H1 (cell line): ENCODE data around the gene COL11A2. TPM values are rescaled to one million over a fixed set of nuclear protein-coding genes. Genes with fewer than 3 reads are reported as not detected.
A peak's percentile ranks its signal among the peaks of the same experiment; 100 is the strongest.

ENCODE experiments used
- CTCF ChIA-PET: fragments of 300-600 bp; sonication (Branson Sonifier 250); formaldehyde crosslinking; loops from one replicate; lab custom pipeline; 2021; ENCODE audit not compliant: partially characterized antibody; lab: Charles Lee
- POLR2A ChIA-PET: fragments of 300-600 bp; sonication (Branson Sonifier 250); formaldehyde crosslinking; loops from one replicate; lab custom pipeline; 2021; ENCODE audit warnings: inconsistent platforms; ENCODE audit not compliant: partially characterized antibody; lab: Charles Lee
- DNase-seq, 2 experiments: peaks; one replicate each; pipeline versions ENCODE4 v3.0.0 to v3.0.0-alpha.2; 2010 to 2022; ENCODE audit warnings: low spot score in 2 of 2, low read depth in 1 of 2, mixed read lengths in 1 of 2
- FAIRE-seq: peaks from 2 replicates; lab custom pipeline; 2011; peaks lifted over from hg19 to GRCh38; lab: Jason Lieb, UNC
- H2AFZ ChIP-seq: 2 replicates; pipeline ENCODE4 v1.8.1; 2012; ENCODE audit warnings: low read length, inconsistent platforms
- H2AK5ac ChIP-seq: 2 replicates; pipeline ENCODE4 v1.6.1; 2013; ENCODE audit warnings: low read depth, low read length
- H2BK120ac ChIP-seq: replicated peaks from 2 replicates; pipeline ENCODE3; 2013; ENCODE audit warnings: low read depth, low read length, inconsistent platforms
- H2BK12ac ChIP-seq: 2 replicates; pipeline ENCODE4 v1.6.1; 2013; ENCODE audit warnings: low read depth, low read length
- H2BK15ac ChIP-seq: 2 replicates; pipeline ENCODE4 v1.6.1; 2013; ENCODE audit warnings: low read length
- H2BK20ac ChIP-seq: 2 replicates; pipeline ENCODE4 v1.6.1; 2013; ENCODE audit warnings: low read length
- H2BK5ac ChIP-seq: 2 replicates; pipeline ENCODE4 v1.6.1; 2013; ENCODE audit warnings: low read depth, low read length
- H3K14ac ChIP-seq: 2 replicates; pipeline ENCODE4 v1.6.1; 2013; ENCODE audit warnings: inconsistent platforms; ENCODE audit not compliant: insufficient read length
- H3K18ac ChIP-seq: 2 replicates; pipeline ENCODE4 v1.6.1; 2013; ENCODE audit warnings: low read length; ENCODE audit errors: extremely low read depth
- H3K23ac ChIP-seq: 2 replicates; pipeline ENCODE4 v1.6.1; 2013; ENCODE audit warnings: inconsistent platforms; ENCODE audit not compliant: insufficient read length
- H3K23me2 ChIP-seq: 2 replicates; pipeline ENCODE4 v1.6.1; 2013; ENCODE audit warnings: low read depth, low read length
- H3K27ac ChIP-seq: 2 replicates; pipeline ENCODE4 v1.6.1; 2011; ENCODE audit warnings: low read depth, low read length, inconsistent platforms
- H3K27me3 ChIP-seq, 4 experiments: replicated peaks in 1 of 4; 1 replicate in 1 of 4; 2 replicates in 3 of 4; pipeline versions ENCODE4 v1.6.1 to v1.8.1; 2011 to 2013; ENCODE audit warnings: low read length in 3 of 4, mild to moderate bottlenecking in 3 of 4, inconsistent platforms in 2 of 4, mixed read lengths in 2 of 4, moderate library complexity in 1 of 4; ENCODE audit not compliant: control insufficient read depth in 3 of 4, insufficient read depth in 3 of 4; ENCODE audit errors: extremely low read depth in 1 of 4
- H3K36me3 ChIP-seq, 4 experiments: 2 replicates each; pipeline versions ENCODE4 v1.6.1 to v1.8.1; 2011 to 2013; ENCODE audit warnings: mild to moderate bottlenecking in 4 of 4, low read length in 3 of 4, moderate library complexity in 2 of 4, control low read depth in 1 of 4, inconsistent platforms in 1 of 4; ENCODE audit not compliant: insufficient read depth in 4 of 4, control insufficient read depth in 2 of 4
- H3K4ac ChIP-seq: replicated peaks from 2 replicates; pipeline ENCODE3; 2013; ENCODE audit warnings: low read length, low read depth, mixed read lengths, inconsistent platforms; ENCODE audit not compliant: insufficient read length
- H3K4me1 ChIP-seq, 4 experiments: replicated peaks in 1 of 4; 1 replicate in 1 of 4; 2 replicates in 3 of 4; pipeline versions ENCODE4 v1.6.1 to v1.8.1; 2011 to 2013; ENCODE audit warnings: low read length in 3 of 4, inconsistent platforms in 2 of 4, mixed read lengths in 1 of 4; ENCODE audit not compliant: insufficient read depth in 4 of 4, control insufficient read depth in 3 of 4
- H3K4me2 ChIP-seq, 2 experiments: 2 replicates each; pipeline versions ENCODE4 v1.6.1 to v1.8.1; 2011 to 2013; ENCODE audit warnings: low read depth in 2 of 2, low read length in 2 of 2, control low read depth in 1 of 2, inconsistent platforms in 1 of 2, mild to moderate bottlenecking in 1 of 2; ENCODE audit not compliant: insufficient read depth in 1 of 2
- H3K4me3 ChIP-seq, 4 experiments: fragments of 200-600, 300-600 bp in 1 of 4; sonication (generic), shearing (Covaris generic), sonication (Bioruptor Twin) in 1 of 4; 2 replicates each; pipeline versions ENCODE4 v1.5.1 to v1.8.1; 2011 to 2016; ENCODE audit warnings: low read length in 4 of 4, low read depth in 3 of 4, control low read depth in 2 of 4, inconsistent platforms in 2 of 4, mild to moderate bottlenecking in 2 of 4, mixed read lengths in 1 of 4, moderate library complexity in 1 of 4; ENCODE audit not compliant: insufficient read depth in 2 of 4; ENCODE audit errors: extremely low read depth in 1 of 4
- H3K56ac ChIP-seq: replicated peaks from 2 replicates; pipeline ENCODE3; 2013; ENCODE audit warnings: low read depth, mild to moderate bottlenecking, mixed read lengths, low read length, inconsistent platforms; ENCODE audit not compliant: insufficient read length
- H3K79me1 ChIP-seq: 2 replicates; pipeline ENCODE4 v1.6.1; 2013; ENCODE audit warnings: low read depth, low read length, control low read depth
- H3K79me2 ChIP-seq, 2 experiments: 2 replicates each; pipeline versions ENCODE4 v1.6.1 to v1.8.1; 2012 to 2013; ENCODE audit warnings: low read length in 2 of 2, mild to moderate bottlenecking in 2 of 2, inconsistent platforms in 1 of 2; ENCODE audit not compliant: insufficient read depth in 2 of 2, control insufficient read depth in 1 of 2
- H3K9ac ChIP-seq, 4 experiments: replicated peaks in 1 of 4; 1 replicate in 1 of 4; 2 replicates in 3 of 4; pipeline versions ENCODE4 v1.6.1 to v1.8.1; 2011 to 2013; ENCODE audit warnings: low read depth in 3 of 4, low read length in 3 of 4, control low read depth in 2 of 4, mild to moderate bottlenecking in 2 of 4, moderate library complexity in 2 of 4, inconsistent platforms in 1 of 4; ENCODE audit errors: extremely low read depth in 1 of 4
- H3K9me3 ChIP-seq, 2 experiments: 2 replicates each; pipeline versions ENCODE4 v1.6.1 to v1.8.1; 2012 to 2013; ENCODE audit warnings: mild to moderate bottlenecking in 2 of 2, moderate library complexity in 2 of 2, control low read depth in 1 of 2, inconsistent platforms in 1 of 2, low read depth in 1 of 2, low read length in 1 of 2, mixed read lengths in 1 of 2; ENCODE audit not compliant: insufficient read depth in 2 of 2
- H4K20me1 ChIP-seq, 2 experiments: replicated peaks in 1 of 2; 2 replicates each; pipeline versions ENCODE3 to v1.8.1; 2011 to 2013; ENCODE audit warnings: inconsistent platforms in 2 of 2, low read length in 2 of 2, mild to moderate bottlenecking in 1 of 2; ENCODE audit not compliant: insufficient read depth in 2 of 2, control insufficient read depth in 1 of 2
- H4K5ac ChIP-seq: 2 replicates; pipeline ENCODE4 v1.6.1; 2013; ENCODE audit warnings: low read length, low read depth, mixed read lengths, inconsistent platforms; ENCODE audit not compliant: insufficient read length
- H4K8ac ChIP-seq: 2 replicates; pipeline ENCODE4 v1.8.0; 2013; ENCODE audit warnings: mild to moderate bottlenecking, moderate library complexity, low read length, inconsistent platforms; ENCODE audit not compliant: insufficient read depth; ENCODE audit errors: extremely low read depth
- H4K91ac ChIP-seq: replicated peaks from 2 replicates; pipeline ENCODE3; 2013; ENCODE audit warnings: low read length, mixed read lengths, inconsistent platforms; ENCODE audit not compliant: insufficient read length
- ASH2L ChIP-seq: fragments of 200-600, 300-600 bp; sonication (generic); IDR thresholded peaks from one replicate; pipeline ENCODE4 v1.7.1; 2017; ENCODE audit warnings: low read length
- BACH1 ChIP-seq: IDR thresholded peaks from 2 replicates; pipeline ENCODE4 v1.6.1; 2012; ENCODE audit warnings: low read length, improper control_type of control experiment
- BRCA1 ChIP-seq: IDR thresholded peaks from 2 replicates; pipeline ENCODE4 v1.6.1; 2012; ENCODE audit warnings: low read depth, low read length, improper control_type of control experiment
- CEBPB ChIP-seq: IDR thresholded peaks from 2 replicates; pipeline ENCODE4 v1.6.1; 2012; ENCODE audit warnings: low read depth, low read length
- HDAC2 ChIP-seq, 2 experiments: fragments of 300-600 bp in 1 of 2; sonication (generic) in 1 of 2; IDR thresholded peaks; 2 replicates each; pipeline ENCODE4 v1.6.1; 2011 to 2012; ENCODE audit warnings: low read depth in 2 of 2, low read length in 2 of 2, mild to moderate bottlenecking in 2 of 2, moderate library complexity in 2 of 2, borderline replicate concordance in 1 of 2, inconsistent platforms in 1 of 2
- KDM4A ChIP-seq: IDR thresholded peaks from one replicate; pipeline ENCODE4 v1.7.1; 2012; ENCODE audit warnings: low read depth, mild to moderate bottlenecking, moderate library complexity, low read length, inconsistent platforms; ENCODE audit not compliant: severe bottlenecking
- MAFK ChIP-seq: IDR thresholded peaks from 2 replicates; pipeline ENCODE4 v1.6.1; 2012; ENCODE audit warnings: low read depth, mild to moderate bottlenecking, improper control_type of control experiment, low read length
- NANOG ChIP-seq: IDR thresholded peaks from 2 replicates; pipeline ENCODE4 v1.6.1; 2011; ENCODE audit warnings: low read length, low read depth, mild to moderate bottlenecking, inconsistent platforms; ENCODE audit not compliant: insufficient read depth, poor library complexity, severe bottlenecking
- TBP ChIP-seq: IDR thresholded peaks from 2 replicates; pipeline ENCODE4 v1.6.1; 2011; ENCODE audit warnings: low read depth, low read length, improper control_type of control experiment
- TCF12 ChIP-seq: IDR thresholded peaks from 2 replicates; pipeline ENCODE4 v1.6.1; 2011; ENCODE audit warnings: low read depth, mild to moderate bottlenecking, low read length
- WGBS, 2 experiments: shearing (Covaris generic) in 1 of 2; methylation state at CpG; one replicate each; pipeline versions ENCODE4 v1.1.6 to v1.1.7; 2013 to 2015; ENCODE audit warnings: low lambda C conversion rate in 2 of 2, mixed read lengths in 2 of 2, inconsistent platforms in 1 of 2, low coverage in 1 of 2, missing lambda C conversion rate in 1 of 2; ENCODE audit not compliant: insufficient replicate concordance in 2 of 2, insufficient coverage in 1 of 2, insufficient read length in 1 of 2; ENCODE audit errors: extremely low coverage in 1 of 2, missing lambda C conversion rate in 1 of 2; 5-methylcytosine and 5-hydroxymethylcytosine counted together
- polyA plus RNA-seq, 7 experiments: library from polyadenylated mRNA; depleted of rRNA in 3 of 7; stranded (reverse) in 5 of 7; unstranded in 2 of 7; fragments of >200 nt in 5 of 7; fragments of 200-250 nt in 2 of 7; gene quantifications; 1 replicate in 5 of 7; 2 replicates in 1 of 7; 4 replicates in 1 of 7; pipeline versions ENCODE4 v1.2.1 to v1.2.3, GENCODE V29; 2011 to 2013; ENCODE audit warnings: missing spikeins in 2 of 7, mixed read lengths in 2 of 7
- total RNA-seq: library from RNA; stranded (reverse); fragmentation: NEBNext Ultra II Directional; extraction: Animal tissue kit (Norgen Biotek cat#: 25700); gene quantifications from 2 replicates; pipeline ENCODE4 v1.2.1, GENCODE V29; 2021

Gene COL11A2
- total and polyA plus RNA-seq, 2 of the 8 experiments (the other 6 are each of a cell fraction or from before 2014, with no cell fraction given) = 2.8 to 3.8 TPM

- H3K56ac ChIP-seq = no peak within 1 kb of the TSS
- H2BK120ac ChIP-seq = no peak within 1 kb of the TSS
- no peak within 1 kb of the TSS for H2BK20ac ChIP-seq
- H3K36me3 ChIP-seq = peaks cover 3 to 13% (median 7%) of the 10 kb centered on the region in 4 experiments; a peak in 4 of 8 replicates
- no peak within 1 kb of the TSS for H4K5ac ChIP-seq
- H3K4me2 ChIP-seq = peak within 1 kb of the TSS; percentile 76 to 100
- H2AFZ ChIP-seq = peak within 1 kb of the TSS; percentile 1; the same call in 1 of the 2 replicates
- H2BK5ac ChIP-seq = no peak within 1 kb of the TSS
- H2BK12ac ChIP-seq = peak within 1 kb of the TSS; percentile 75; the same call in 1 of the 2 replicates
- CTCF ChIA-PET = interaction anchor here (0.6 to 6.3 kb wide), 10 partner anchors 10 to 444 kb away, joined by 3 to 60 read pairs (median 4); no protein-coding TSS in a partner anchor
- H3K9me3 ChIP-seq = no peaks in the 10 kb centered on the region
- peaks cover 4% of the 10 kb centered on the region for H3K79me1 ChIP-seq
- H4K91ac ChIP-seq = no peak within 1 kb of the TSS
- H4K20me1 ChIP-seq = peaks cover 7 to 18% of the 10 kb centered on the region in 2 experiments
- H3K23me2 ChIP-seq = peaks cover 28% of the 10 kb centered on the region; the same call in 1 of the 2 replicates
- no peak within 1 kb of the TSS for H3K14ac ChIP-seq
- H3K4ac ChIP-seq = no peak within 1 kb of the TSS
- peaks cover 9 to 53% (median 43%) of the 10 kb centered on the region in 4 experiments; a peak in 6 of 7 replicates for H3K27me3 ChIP-seq
- no peak within 1 kb of the TSS for H2BK15ac ChIP-seq
- no peak within 1 kb of the TSS; the same call in 1 of the 2 replicates for H3K27ac ChIP-seq
- FAIRE-seq (no peak), DNase-seq (peak in 1 of 2 experiments; percentile 90)
- H3K79me2 ChIP-seq = no peaks in the 10 kb centered on the region
- 2% methylated on average over 27 of the region's 86 CpGs; no CpG with 5 or more reads in 1 of the 2 experiments for WGBS, 2 experiments
- peak within 1 kb of the TSS; percentile 75 to 92 (median 88) for H3K4me3 ChIP-seq
- peaks cover 0 to 29% (median 12%) of the 10 kb centered on the region in 4 experiments; a peak in 6 of 7 replicates for H3K4me1 ChIP-seq
- POLR2A ChIA-PET = interaction anchor here (0.9 to 2.1 kb wide), 13 partner anchors 8 to 236 kb away, joined by 3 to 15 read pairs (median 4); partner anchors contain the start of genes B3GALT4, RPS18 and VPS52
- no peak within 1 kb of the TSS for H2AK5ac ChIP-seq
- peak within 1 kb of the TSS in 2 of 4 experiments; percentile 29 to 41; a peak in 3 of 7 replicates for H3K9ac ChIP-seq
- peak within 1 kb of the TSS; percentile 77 for H4K8ac ChIP-seq
- peak within 1 kb of the TSS; percentile 78 for H3K18ac ChIP-seq
- no peak within 1 kb of the TSS for H3K23ac ChIP-seq
- TF ChIP-seq MAFK (no peak), ASH2L (peak; percentile 45), BACH1 (peak; percentile 60; the same call in 1 of the 2 replicates), CEBPB (no peak), TCF12 (no peak), HDAC2 (IDR thresholded peaks at IDR 0.05; ENCODE audit: borderline replicate concordance in 1 of 2, low read depth in 2 of 2, low read length in 2 of 2) (peak in 1 of 2 experiments; percentile 78; a peak in 1 of 4 replicates), BRCA1 (no peak), NANOG (no peak), TBP (no peak; the same call in 1 of the 2 replicates), KDM4A (peak; percentile 88)
Observed at GRCh38 chr6:33208091-33208967, 16.1 kb upstream of the COL11A2 start, which contains the start of gene RING1. Gene RING1 (plus strand): TSS chr6:33208500. CDS start chr6:33208823, 323 bp downstream.
